H9 (cell line): ENCODE measurements around the gene MPST. TPM values are rescaled to one million over a fixed set of nuclear protein-coding genes. Genes with fewer than 3 reads are reported as not detected.
A peak's percentile ranks its signal among the peaks of the same experiment; 100 is the strongest.

Experiments used
- DNase-seq: peaks from one replicate; pipeline ENCODE4 v3.0.0-alpha.2; 2017
- H2AFZ ChIP-seq: one replicate; pipeline ENCODE4 v1.6.1; 2013; ENCODE audit warnings: mild to moderate bottlenecking, low read length, control low read depth, moderate library complexity
- H2AK5ac ChIP-seq: 2 replicates; pipeline ENCODE4 v1.6.1; 2013; ENCODE audit warnings: low read length, control low read depth, mixed read lengths; ENCODE audit not compliant: insufficient read length
- H2BK120ac ChIP-seq: one replicate; pipeline ENCODE4 v1.6.1; 2013; ENCODE audit warnings: low read depth, mild to moderate bottlenecking, low read length, control low read depth, inconsistent platforms; ENCODE audit not compliant: poor library complexity, severe bottlenecking
- H2BK12ac ChIP-seq: 2 replicates; pipeline ENCODE4 v1.6.1; 2013; ENCODE audit warnings: low read length, control low read depth, mixed read lengths, low read depth; ENCODE audit not compliant: insufficient read length
- H2BK15ac ChIP-seq: 2 replicates; pipeline ENCODE4 v1.6.1; 2013; ENCODE audit warnings: low read depth, low read length, control low read depth
- H2BK20ac ChIP-seq: one replicate; pipeline ENCODE4 v1.6.1; 2013; ENCODE audit warnings: low read depth, mild to moderate bottlenecking, low read length, control low read depth, inconsistent platforms; ENCODE audit not compliant: poor library complexity, severe bottlenecking
- H2BK5ac ChIP-seq: 2 replicates; pipeline ENCODE4 v1.6.1; 2013; ENCODE audit warnings: low read length, control low read depth, mixed read lengths; ENCODE audit not compliant: insufficient read length
- H3K14ac ChIP-seq: 2 replicates; pipeline ENCODE4 v1.6.1; 2013; ENCODE audit warnings: low read length, control low read depth; ENCODE audit not compliant: insufficient read depth
- H3K18ac ChIP-seq: 2 replicates; pipeline ENCODE4 v1.6.1; 2013; ENCODE audit warnings: low read depth, mild to moderate bottlenecking, mixed read lengths, low read length, control low read depth; ENCODE audit not compliant: insufficient read length
- H3K23ac ChIP-seq: 2 replicates; pipeline ENCODE4 v1.6.1; 2013; ENCODE audit warnings: low read length, control low read depth, mixed read lengths, low read depth; ENCODE audit not compliant: insufficient read length
- H3K23me2 ChIP-seq: 2 replicates; pipeline ENCODE4 v1.6.1; 2013; ENCODE audit warnings: low read depth, mild to moderate bottlenecking, mixed read lengths, low read length, control low read depth; ENCODE audit not compliant: insufficient read length, poor library complexity, severe bottlenecking
- H3K27ac ChIP-seq: 2 replicates; pipeline ENCODE4 v1.5.1; 2013; ENCODE audit warnings: low read length, control low read depth, mixed read lengths, low read depth; ENCODE audit not compliant: insufficient read length
- H3K27me3 ChIP-seq: 2 replicates; pipeline ENCODE4 v1.6.1; 2013; ENCODE audit warnings: low read length, control low read depth, inconsistent platforms; ENCODE audit not compliant: insufficient read depth
- H3K4ac ChIP-seq: 2 replicates; pipeline ENCODE4 v1.6.1; 2013; ENCODE audit warnings: low read depth, mild to moderate bottlenecking, control low read depth, inconsistent platforms, low read length, moderate library complexity
- H3K4me1 ChIP-seq: 2 replicates; pipeline ENCODE4 v1.6.1; 2013; ENCODE audit warnings: low read length, control low read depth, inconsistent platforms; ENCODE audit not compliant: insufficient read depth
- H3K4me2 ChIP-seq: 2 replicates; pipeline ENCODE4 v1.6.1; 2013; ENCODE audit warnings: low read length, control low read depth, mixed read lengths; ENCODE audit not compliant: insufficient read length, insufficient read depth
- H3K56ac ChIP-seq: 2 replicates; pipeline ENCODE4 v1.6.1; 2013; ENCODE audit warnings: low read depth, mild to moderate bottlenecking, mixed read lengths, low read length, control low read depth; ENCODE audit not compliant: insufficient read length
- H3K79me1 ChIP-seq: 2 replicates; pipeline ENCODE4 v1.6.1; 2013; ENCODE audit warnings: low read depth, mild to moderate bottlenecking, moderate library complexity, low read length, control low read depth, inconsistent platforms; ENCODE audit not compliant: insufficient read depth, poor library complexity, severe bottlenecking
- H3K79me2 ChIP-seq: 2 replicates; pipeline ENCODE4 v1.6.1; 2013; ENCODE audit warnings: low read length, control low read depth, inconsistent platforms; ENCODE audit not compliant: insufficient read depth
- H3K9ac ChIP-seq: 2 replicates; pipeline ENCODE4 v1.6.1; 2013; ENCODE audit warnings: low read length, control low read depth, mixed read lengths; ENCODE audit not compliant: insufficient read length; ENCODE audit errors: extremely low read depth
- H3K9me3 ChIP-seq: one replicate; pipeline ENCODE4 v1.6.1; 2013; ENCODE audit warnings: low read depth, low read length, inconsistent platforms; ENCODE audit not compliant: control insufficient read depth
- H3T11ph ChIP-seq: one replicate; pipeline ENCODE4 v1.6.1; 2013; ENCODE audit warnings: mild to moderate bottlenecking, low read length, control low read depth, inconsistent platforms
- H4K20me1 ChIP-seq: one replicate; pipeline ENCODE4 v1.6.1; 2013; ENCODE audit not compliant: control insufficient read depth, insufficient read length, insufficient read depth
- H4K5ac ChIP-seq: 2 replicates; pipeline ENCODE4 v1.6.1; 2013; ENCODE audit warnings: low read depth, mild to moderate bottlenecking, mixed read lengths, low read length, control low read depth; ENCODE audit not compliant: insufficient read length
- H4K8ac ChIP-seq: replicated peaks from 2 replicates; pipeline ENCODE4 v1.6.1; 2013; ENCODE audit warnings: low read length, control low read depth, mixed read lengths, low read depth; ENCODE audit not compliant: insufficient read length
- H4K91ac ChIP-seq: 2 replicates; pipeline ENCODE4 v1.6.1; 2013; ENCODE audit warnings: low read depth, mild to moderate bottlenecking, moderate library complexity, mixed read lengths, low read length, control low read depth; ENCODE audit not compliant: insufficient read length
- H3K27ac Mint-ChIP-seq, 3 experiments: 2 replicates in 2 of 3; 3 replicates in 1 of 3; pipeline ENCODE4 v1.8.0; 2020 to 2021; ENCODE audit warnings: mixed read lengths in 3 of 3, mild to moderate bottlenecking in 1 of 3, moderate library complexity in 1 of 3
- H3K27me3 Mint-ChIP-seq: 2 replicates; pipeline ENCODE4 v1.8.0; 2021; ENCODE audit warnings: low read depth, mild to moderate bottlenecking, moderate library complexity, mixed read lengths
- H3K36me3 Mint-ChIP-seq, 3 experiments: 2 replicates in 2 of 3; 3 replicates in 1 of 3; pipeline ENCODE4 v1.8.0; 2020 to 2021; ENCODE audit warnings: low read depth in 3 of 3, mixed read lengths in 3 of 3; ENCODE audit not compliant: insufficient read depth in 1 of 3
- H3K4me1 Mint-ChIP-seq, 2 experiments: 2 replicates each; pipeline ENCODE4 v1.8.0; 2020; ENCODE audit warnings: mixed read lengths in 2 of 2
- H3K4me3 Mint-ChIP-seq, 2 experiments: 2 replicates in 1 of 2; 3 replicates in 1 of 2; pipeline ENCODE4 v1.8.0; 2020 to 2021; ENCODE audit warnings: mild to moderate bottlenecking in 2 of 2, mixed read lengths in 2 of 2, moderate library complexity in 1 of 2
- H3K9me3 Mint-ChIP-seq, 2 experiments: 2 replicates in 1 of 2; 3 replicates in 1 of 2; pipeline ENCODE4 v1.8.0; 2020; ENCODE audit warnings: mild to moderate bottlenecking in 2 of 2, mixed read lengths in 2 of 2, moderate library complexity in 1 of 2
- CTCF ChIP-seq: fragments of 200-600 bp; sonication (generic); conservative IDR thresholded peaks from 3 replicates; pipeline ENCODE4 v1.8.0; 2021; ENCODE audit warnings: antibody characterized with exemption, mild to moderate bottlenecking
- WGBS: extraction: QIAGEN DNeasy Blood & Tissue Kit; methylation state at CpG from one replicate; pipeline ENCODE4 v1.1.7; 2013; ENCODE audit warnings: missing lambda C conversion rate, low lambda C conversion rate, mixed read lengths; ENCODE audit not compliant: insufficient read length; ENCODE audit errors: extremely low coverage; 5-methylcytosine and 5-hydroxymethylcytosine counted together
- total RNA-seq: library from RNA; stranded (reverse); gene quantifications from 2 replicates; pipeline ENCODE4 v1.2.1, GENCODE V29; 2021

MPST gene
- total RNA-seq, 1 experiment from 2014 or later, result 70.5 TPM

- Histone ChIP-seq H3K14ac (0 out of 2 replicates have a peak overlapping the region, but pooled peaks have one; percentile 69), H2AFZ (no peak overlapping the region), H3K56ac (no peak overlapping the region), H4K91ac (no peak overlapping the region), H2AK5ac (no peak overlapping the region), H3K23me2 (peaks cover 3% of the 10 kb centered on the region), H2BK5ac (no peak overlapping the region), H2BK20ac (no peak overlapping the region), H3K23ac (no peak overlapping the region), H4K5ac (no peak overlapping the region), H3K18ac (no peak overlapping the region), H3K79me2 (no peaks in the 10 kb centered on the region), H2BK12ac (no peak overlapping the region), H3K27ac (no peak overlapping the region), H4K20me1 (peaks cover 2% of the 10 kb centered on the region), H3K79me1 (no peaks in the 10 kb centered on the region), H2BK120ac (no peak overlapping the region), H3K4me2 (peak overlapping the region; percentile 38), H3T11ph (no peak overlapping the region), H3K9ac (no peak overlapping the region), H3K9me3 (no peaks in the 10 kb centered on the region), H3K4ac (no peak overlapping the region), H3K4me1 (no peaks in the 10 kb centered on the region), H4K8ac (no peak overlapping the region), H2BK15ac (no peak overlapping the region), H3K27me3 (peaks cover 16% of the 10 kb centered on the region)
- Mint-ChIP-seq H3K4me1 (no peaks in the 10 kb centered on the region), H3K4me3 (peak overlapping the region; percentile 12 to 51; a peak in 3 of 5 replicates), H3K27ac (no peak overlapping the region), H3K36me3 (peaks cover 2 to 9% (median 6%) of the 10 kb centered on the region in 3 experiments; a peak in 5 of 7 replicates), H3K27me3 (peaks cover 47% of the 10 kb centered on the region), H3K9me3 (no peaks in the 10 kb centered on the region; a peak in 1 of 5 replicates)
- WGBS, result no CpG with 5 or more reads among the region's 36 CpGs
- peak; percentile 23; the same call in 1 of the 3 replicates for TF ChIP-seq CTCF
- DNase-seq, result peak; percentile 81
These were observed 49.3 kb downstream of the MPST start for GRCh38 chr22:37068859-37069258.
